Body of pancreas (tissue), 4 donors: ENCODE measurements around the gene CSAD. TPM values are rescaled to one million over a fixed set of nuclear protein-coding genes. Genes with fewer than 3 reads are reported as not detected.

ENCODE experiments used
- ATAC-seq: fragments of 150-250 bp; one replicate; pipeline ENCODE4 v1.9.1; 2016
- DNase-seq, 4 donors: peaks; one replicate each; pipeline ENCODE4 v3.0.0-alpha.2; 2019
- H3K27ac ChIP-seq, 4 donors: fragments of 200-600 bp; sonication (generic); 1 replicate in 3 of 4; 2 replicates in 1 of 4; pipeline versions ENCODE4 v1.5.1 to v1.6.1; 2016 to 2019; ENCODE audit warnings: mild to moderate bottlenecking in 1 of 4, mixed read lengths in 1 of 4, moderate library complexity in 1 of 4
- H3K27me3 ChIP-seq, 2 donors: fragments of 200-600 bp; sonication (generic); one replicate each; pipeline ENCODE4 v1.6.0; 2016; ENCODE audit warnings: mild to moderate bottlenecking in 1 of 2
- H3K36me3 ChIP-seq, 2 donors: fragments of 200-600 bp; sonication (generic); replicated peaks in 1 of 2; 2 replicates each; pipeline ENCODE4 v1.5.1; 2016; ENCODE audit warnings: low read depth in 2 of 2; ENCODE audit not compliant: insufficient read depth in 1 of 2
- H3K4me1 ChIP-seq: fragments of 200-600 bp; sonication (generic); one replicate; pipeline ENCODE4 v1.6.0; 2016
- H3K4me3 ChIP-seq, 2 donors: fragments of 200-600 bp; sonication (generic); 1 replicate in 1 of 2; 2 replicates in 1 of 2; pipeline ENCODE4 v1.5.1; 2016 to 2019
- H3K9me3 ChIP-seq, 3 donors: fragments of 200-600 bp; sonication (generic); 1 replicate in 2 of 3; 2 replicates in 1 of 3; pipeline ENCODE4 v1.5.1; 2016
- POLR2A ChIP-seq, 3 donors: fragments of 450-650 bp; IDR thresholded peaks; one replicate each; pipeline ENCODE4 v1.6.1; 2016; ENCODE audit warnings: antibody characterized with exemption in 3 of 3, mild to moderate bottlenecking in 2 of 3
- WGBS, 2 donors: methylation state at CpG; one replicate each; pipeline ENCODE4 v1.1.5; 2017; 5-methylcytosine and 5-hydroxymethylcytosine counted together
- intact Hi-C: fragments of 100-400 bp; cut with DNase I; formaldehyde crosslinking; loops from one replicate; pipeline ENCODE4 v1.15.1; 2023
- total RNA-seq, 2 donors: library from RNA; depleted of rRNA; stranded (reverse); fragments of >200 nt; gene quantifications; one replicate each; pipeline ENCODE4 v1.1.0, GENCODE V29; 2016
- TF ChIP-seq, protein P1 (sequence below), 7 experiments: fragments of 450-650 bp in 4 of 7; fragments of 200-600 bp in 3 of 7; sonication (generic) in 3 of 7; IDR thresholded peaks; one replicate each; pipeline ENCODE4 v1.5.1; 2016 to 2019; ENCODE audit warnings: antibody characterized with exemption in 7 of 7

CSAD gene
- total RNA-seq, 2 donors from 2014 or later = 31.4 to 64.3 TPM

DNA sequence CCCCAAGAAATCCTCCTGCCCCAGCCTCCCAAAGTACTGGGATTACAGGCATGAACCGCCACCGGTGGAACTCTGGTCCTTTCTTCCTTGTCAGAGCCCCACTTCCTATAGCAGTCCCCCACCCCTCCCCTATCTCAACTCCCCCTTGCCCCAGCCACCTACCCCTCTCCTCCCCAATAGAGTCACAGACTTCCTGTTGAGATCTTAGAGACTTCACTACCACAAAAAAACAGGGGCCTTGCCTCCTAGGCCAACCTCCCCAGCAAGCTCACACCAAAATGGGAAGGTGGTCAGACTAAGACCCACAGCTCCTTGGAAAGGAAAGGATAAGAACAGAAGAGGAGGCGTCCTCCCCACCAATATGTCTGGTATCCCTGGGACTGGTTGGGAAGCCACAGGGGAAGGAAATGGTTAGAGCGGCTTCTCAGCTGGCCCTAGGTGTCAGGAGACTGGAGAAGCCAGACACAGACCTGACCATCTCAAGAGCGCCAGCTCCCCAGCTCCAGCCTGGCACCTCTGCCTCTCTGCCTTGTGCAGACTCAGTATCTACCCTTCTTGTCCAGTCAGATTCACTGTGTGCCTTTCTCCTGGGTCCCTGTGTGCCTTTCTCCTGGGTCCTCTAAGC is 17.9 kb upstream of the CSAD start:
- Histone ChIP-seq H3K9me3 (no peaks in the 10 kb centered on the region), H3K36me3 (no peaks in the 10 kb centered on the region), H3K27ac (no peak overlapping the region), H3K4me1 (peaks cover 23% of the 10 kb centered on the region), H3K27me3 (no peaks in the 10 kb centered on the region), H3K4me3 (no peak overlapping the region)
- ATAC-seq (no peak), DNase-seq (no peak)
- intact Hi-C loops = loop anchor here (5.0 to 10.0 kb wide), 2 partner anchors 36 to 134 kb away; no protein-coding TSS in a partner anchor
- no peak for TF ChIP-seq POLR2A (IDR thresholded peaks at IDR 0.05)
- TF ChIP-seq, protein P1, sequence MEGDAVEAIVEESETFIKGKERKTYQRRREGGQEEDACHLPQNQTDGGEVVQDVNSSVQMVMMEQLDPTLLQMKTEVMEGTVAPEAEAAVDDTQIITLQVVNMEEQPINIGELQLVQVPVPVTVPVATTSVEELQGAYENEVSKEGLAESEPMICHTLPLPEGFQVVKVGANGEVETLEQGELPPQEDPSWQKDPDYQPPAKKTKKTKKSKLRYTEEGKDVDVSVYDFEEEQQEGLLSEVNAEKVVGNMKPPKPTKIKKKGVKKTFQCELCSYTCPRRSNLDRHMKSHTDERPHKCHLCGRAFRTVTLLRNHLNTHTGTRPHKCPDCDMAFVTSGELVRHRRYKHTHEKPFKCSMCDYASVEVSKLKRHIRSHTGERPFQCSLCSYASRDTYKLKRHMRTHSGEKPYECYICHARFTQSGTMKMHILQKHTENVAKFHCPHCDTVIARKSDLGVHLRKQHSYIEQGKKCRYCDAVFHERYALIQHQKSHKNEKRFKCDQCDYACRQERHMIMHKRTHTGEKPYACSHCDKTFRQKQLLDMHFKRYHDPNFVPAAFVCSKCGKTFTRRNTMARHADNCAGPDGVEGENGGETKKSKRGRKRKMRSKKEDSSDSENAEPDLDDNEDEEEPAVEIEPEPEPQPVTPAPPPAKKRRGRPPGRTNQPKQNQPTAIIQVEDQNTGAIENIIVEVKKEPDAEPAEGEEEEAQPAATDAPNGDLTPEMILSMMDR (IDR thresholded peaks at IDR 0.05) = no peak
- 74 to 82% methylated on average over 5 of the region's 5 CpGs for WGBS, 2 donors

DNA sequence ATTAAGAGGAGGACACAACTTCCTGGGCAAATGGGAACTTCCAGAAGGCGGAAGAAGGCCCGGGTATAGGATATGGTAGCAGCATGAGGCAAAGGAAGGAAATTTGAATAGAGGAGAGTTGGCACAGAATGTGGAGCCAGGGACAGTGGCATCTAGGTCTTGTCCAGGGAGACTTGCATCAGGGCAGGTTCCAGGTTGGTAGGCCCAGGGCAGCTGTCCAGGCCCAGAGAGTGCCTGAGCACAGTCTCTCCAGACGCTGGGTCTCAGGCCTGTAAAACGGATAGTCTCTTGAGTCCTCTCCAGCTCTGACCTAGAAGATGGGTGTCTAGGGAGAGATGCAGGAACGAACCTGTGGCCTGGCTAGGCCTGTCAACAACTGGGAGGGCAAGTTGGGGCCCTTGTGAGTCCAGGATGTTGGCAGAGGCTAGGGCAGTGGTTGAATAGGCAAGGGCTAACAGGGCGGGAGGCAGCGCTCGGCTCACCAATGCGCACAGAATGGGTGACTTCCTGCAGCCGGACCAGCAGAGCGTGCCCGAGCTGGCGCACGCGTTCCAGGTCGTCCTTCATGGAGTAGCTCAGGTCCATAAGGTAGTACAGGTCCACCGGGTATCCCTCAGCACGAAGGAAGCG is 16.4 kb upstream of the CSAD start:
- Histone ChIP-seq H3K9me3 (no peaks in the 10 kb centered on the region), H3K27ac (no peak overlapping the region), H3K4me1 (peaks cover 23% of the 10 kb centered on the region), H3K4me3 (no peak overlapping the region), H3K27me3 (no peaks in the 10 kb centered on the region), H3K36me3 (no peaks in the 10 kb centered on the region)
- WGBS, 2 donors = 70 to 72% methylated on average over 17 to 19 of the region's 19 CpGs
- no peak for TF ChIP-seq POLR2A (IDR thresholded peaks at IDR 0.05)
- TF ChIP-seq, protein P1 (IDR thresholded peaks at IDR 0.05) = no peak
- no peak for DNase-seq
- intact Hi-C loops = loop anchor here (5.0 to 10.0 kb wide), 2 partner anchors 35 to 132 kb away; no protein-coding TSS in a partner anchor
- no peak for ATAC-seq

DNA sequence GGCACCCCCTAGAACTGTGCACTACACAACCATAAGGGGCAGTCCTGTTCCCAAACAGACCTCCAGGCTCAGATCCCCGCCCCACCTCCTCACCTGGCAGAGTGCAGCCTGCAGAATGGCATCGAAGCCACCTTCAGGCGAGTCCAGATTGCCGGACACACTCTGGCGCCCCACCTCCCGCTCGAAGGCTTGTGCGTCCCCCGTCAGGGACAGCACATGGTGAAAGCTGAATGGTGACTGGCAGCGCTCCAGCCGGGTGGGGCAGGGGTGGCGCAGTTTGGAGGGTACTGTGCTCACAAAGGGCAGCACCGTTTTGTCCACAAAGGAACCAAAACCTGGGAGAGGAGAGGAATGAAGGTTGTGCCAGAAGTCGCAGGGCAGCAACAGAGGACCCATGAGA is 15.8 kb upstream of the CSAD start:
- H3K27ac ChIP-seq = no peak overlapping the region
- no peak for TF ChIP-seq POLR2A (IDR thresholded peaks at IDR 0.05)
- TF ChIP-seq, protein P1 (IDR thresholded peaks at IDR 0.05) = no peak
- DNase-seq (no peak), ATAC-seq (no peak)
- peaks cover 0 to 1% of the 10 kb centered on the region in 2 donors for H3K36me3 ChIP-seq
- H3K27me3 ChIP-seq = no peaks in the 10 kb centered on the region
- intact Hi-C loops = loop anchor here (5.0 to 10.0 kb wide), 2 partner anchors 34 to 132 kb away; no protein-coding TSS in a partner anchor
- no peaks in the 10 kb centered on the region for H3K9me3 ChIP-seq
- no peak overlapping the region for H3K4me3 ChIP-seq
- 77 to 86% methylated on average over 4 to 14 of the region's 14 CpGs for WGBS, 2 donors
- H3K4me1 ChIP-seq = peaks cover 23% of the 10 kb centered on the region

DNA sequence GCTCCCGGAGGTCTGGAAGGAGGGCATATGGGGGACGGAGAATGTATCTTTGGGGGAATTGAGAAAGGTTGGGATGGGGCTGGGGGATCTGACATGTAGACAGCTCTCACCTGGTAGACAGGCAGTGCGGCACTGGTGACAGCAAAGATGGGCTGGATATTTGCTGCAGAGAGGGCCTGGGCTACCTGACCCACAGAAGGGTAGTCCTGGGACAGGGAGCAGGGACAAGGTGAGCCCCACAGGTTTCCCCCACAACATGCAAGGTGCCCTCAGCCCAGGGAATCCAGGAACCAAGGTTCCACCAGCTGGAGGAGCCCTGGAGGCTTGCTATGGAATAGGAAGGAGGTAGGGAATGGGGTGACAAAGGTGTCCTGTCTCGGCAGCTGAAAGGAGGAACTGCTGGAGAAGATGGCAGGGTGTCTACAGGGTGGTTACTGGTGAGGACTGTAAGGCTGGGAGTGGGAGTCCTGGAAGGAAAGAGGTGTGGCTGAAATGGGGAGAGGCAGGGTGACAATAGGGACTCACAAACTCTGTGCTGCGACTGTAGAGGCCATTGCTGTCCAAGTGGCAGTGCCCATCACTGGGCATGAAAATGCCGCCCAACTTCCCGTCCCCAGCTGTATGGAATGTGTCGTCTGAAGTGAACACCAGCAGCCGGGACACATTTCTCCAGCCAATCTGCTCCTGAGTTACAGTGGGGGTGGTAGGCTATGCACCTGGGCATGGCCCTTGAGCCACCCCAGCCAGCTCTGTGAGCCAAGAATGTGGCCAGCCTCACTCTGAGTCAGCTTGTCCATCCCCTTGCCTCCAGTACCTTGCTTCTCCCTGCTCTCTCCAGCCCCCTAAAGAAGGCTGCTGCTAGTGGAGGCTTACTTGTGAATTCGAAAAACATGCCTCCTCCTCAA is 15.0 kb upstream of the CSAD start:
- Histone ChIP-seq H3K36me3 (peaks cover 0 to 2% of the 10 kb centered on the region in 2 donors), H3K4me1 (peaks cover 23% of the 10 kb centered on the region), H3K27ac (no peak overlapping the region), H3K9me3 (no peaks in the 10 kb centered on the region), H3K27me3 (no peaks in the 10 kb centered on the region), H3K4me3 (no peak overlapping the region)
- TF ChIP-seq, protein P1 (IDR thresholded peaks at IDR 0.05) = no peak
- TF ChIP-seq POLR2A (IDR thresholded peaks at IDR 0.05) = no peak
- intact Hi-C loops = loop anchor here (5.0 to 10.0 kb wide), 2 partner anchors 33 to 131 kb away; no protein-coding TSS in a partner anchor
- ATAC-seq (no peak), DNase-seq (no peak)
- 82 to 83% methylated on average over 6 to 10 of the region's 10 CpGs for WGBS, 2 donors
